GOT3 (cell line): ENCODE measurements around the gene RABAC1.

Source experiments
- DNase-seq: peaks from one replicate; lab custom pipeline; 2025; ENCODE audit warnings: mixed read lengths; lab: John Stamatoyannopoulos, UW

Gene RABAC1

DNA sequence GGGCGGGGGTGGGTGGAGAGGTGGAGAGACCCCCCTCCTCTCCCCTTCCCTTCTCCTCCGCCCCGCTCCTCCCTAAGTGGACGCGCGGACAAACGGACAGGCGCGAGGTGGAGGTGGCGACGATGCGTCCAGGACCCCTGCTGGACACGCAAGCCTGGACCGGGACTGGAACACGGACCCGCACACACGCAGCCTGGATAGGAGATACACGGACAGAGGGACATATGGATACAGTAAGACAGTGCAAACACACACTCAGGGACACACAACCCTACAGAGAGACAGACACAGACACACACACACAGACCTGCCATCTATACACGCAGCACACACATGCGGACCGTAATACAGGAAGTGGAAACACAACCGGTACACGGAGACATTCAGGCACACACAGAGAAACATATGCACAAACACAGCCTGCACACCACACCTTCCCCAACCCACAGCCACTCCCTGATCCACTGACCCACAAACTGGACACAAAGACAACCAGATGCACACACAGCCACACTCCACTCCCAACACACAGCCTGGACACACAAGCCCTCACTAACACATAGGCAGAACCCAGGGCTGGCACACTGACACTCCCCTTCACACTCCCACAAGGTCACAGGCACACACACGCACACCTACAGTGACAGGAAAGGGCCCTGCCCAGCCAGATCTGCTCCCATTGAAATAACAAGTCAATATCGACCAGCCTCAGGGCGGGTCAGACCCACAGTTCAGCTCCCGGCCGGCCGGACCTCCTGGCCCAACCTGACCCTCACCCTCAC lies 30.2 kb downstream of the RABAC1 start:
- DNase-seq: no peak

DNA sequence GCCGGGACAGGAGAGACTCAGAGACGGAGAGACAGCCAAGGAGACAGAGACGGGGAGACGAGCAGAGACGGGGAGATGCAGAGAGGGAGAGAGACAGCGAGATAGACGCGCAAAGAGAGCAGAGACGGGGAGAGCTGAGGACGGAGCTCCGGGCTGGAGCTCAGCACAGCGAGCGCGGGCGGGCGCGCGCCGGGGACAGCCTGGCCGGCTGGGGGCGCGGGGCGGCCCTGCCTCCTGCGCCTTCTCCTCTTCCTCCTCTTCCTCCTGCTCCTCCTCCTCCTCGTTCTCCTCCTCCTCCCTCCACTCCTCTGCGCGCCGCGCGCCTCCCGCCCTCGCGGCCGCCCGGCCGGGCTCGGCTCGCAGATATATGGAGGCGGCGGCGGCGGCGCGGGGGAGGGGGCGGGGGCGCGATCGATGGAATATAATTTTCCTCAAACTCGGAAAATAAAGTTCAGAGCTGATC lies 30.9 kb downstream of the RABAC1 start, which contains the start of gene ERFL:
TSS of gene ERFL (minus strand) at position 229 of the 463 bp plus-strand sequence. CDS start 15,530 bp downstream, outside the sequence.
- no peak for DNase-seq

DNA sequence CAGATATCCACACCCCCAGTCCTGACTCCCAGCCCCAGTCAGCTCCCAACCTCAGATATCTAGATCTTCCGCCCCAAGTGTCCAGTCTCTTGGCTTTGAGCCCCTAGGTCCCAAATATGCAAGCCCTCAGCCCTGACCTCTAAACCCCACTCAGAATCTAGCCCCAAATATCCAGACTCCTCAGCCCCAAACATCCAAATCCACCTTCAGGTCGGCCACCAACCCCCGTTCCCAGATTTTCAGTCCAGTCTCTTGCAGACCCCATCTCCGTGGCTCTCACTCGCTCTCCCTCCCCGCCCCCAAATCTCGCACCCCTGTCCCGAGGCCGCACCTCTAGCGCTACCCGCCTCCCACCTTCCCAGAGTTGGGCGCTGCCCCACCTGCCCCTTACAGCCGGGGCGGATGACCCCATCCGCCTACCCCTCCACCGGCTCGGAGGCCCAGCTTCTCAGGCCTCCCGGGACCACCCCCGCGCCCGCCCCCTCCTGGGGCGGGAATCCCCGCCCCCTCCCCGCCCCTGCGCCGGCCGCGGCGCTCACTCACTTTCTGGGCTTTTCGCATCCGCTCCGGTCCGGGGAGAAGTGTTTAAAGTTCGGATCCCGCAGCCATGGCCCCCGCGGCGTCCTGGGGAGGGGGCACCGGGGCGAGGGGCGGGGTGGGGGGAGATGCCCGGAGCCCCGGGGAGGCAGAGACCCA lies 31.5 kb downstream of the RABAC1 start:
- DNase-seq: no peak

DNA sequence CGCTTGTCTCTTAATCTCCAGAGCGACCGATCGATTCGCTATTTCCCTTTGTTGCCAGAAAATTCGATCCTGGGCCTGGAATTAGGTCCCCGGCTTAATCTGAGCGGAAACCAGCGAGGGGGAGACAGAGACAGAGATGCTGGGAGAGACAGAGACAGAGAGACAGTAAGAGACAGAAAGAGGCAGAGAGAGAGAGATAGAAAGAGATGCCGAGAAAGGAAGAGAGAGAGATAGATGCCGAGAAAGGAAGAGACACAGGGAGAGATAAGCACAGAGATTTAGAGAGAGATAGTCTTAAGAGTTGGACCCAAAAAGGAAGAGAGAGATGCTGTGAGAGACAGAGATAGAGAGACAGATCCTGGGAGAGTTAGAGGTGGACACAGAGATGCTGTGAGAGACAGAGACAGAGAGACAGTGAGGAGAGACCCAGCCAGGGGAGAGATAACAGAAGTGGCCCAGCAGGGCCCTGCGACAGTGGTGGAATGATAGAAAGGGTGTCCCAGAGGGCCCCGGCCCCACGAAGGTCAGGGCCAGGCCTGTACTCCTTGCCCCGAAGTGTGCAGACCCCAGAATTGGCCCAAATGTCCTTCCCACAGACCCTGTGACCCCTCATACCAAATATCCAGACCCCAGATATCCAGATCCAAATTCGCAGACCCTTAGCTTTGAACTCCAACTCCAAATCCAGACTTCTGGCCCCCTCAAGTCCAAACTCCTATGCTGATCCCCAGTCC lies 32.2 kb downstream of the RABAC1 start:
- no peak for DNase-seq

DNA sequence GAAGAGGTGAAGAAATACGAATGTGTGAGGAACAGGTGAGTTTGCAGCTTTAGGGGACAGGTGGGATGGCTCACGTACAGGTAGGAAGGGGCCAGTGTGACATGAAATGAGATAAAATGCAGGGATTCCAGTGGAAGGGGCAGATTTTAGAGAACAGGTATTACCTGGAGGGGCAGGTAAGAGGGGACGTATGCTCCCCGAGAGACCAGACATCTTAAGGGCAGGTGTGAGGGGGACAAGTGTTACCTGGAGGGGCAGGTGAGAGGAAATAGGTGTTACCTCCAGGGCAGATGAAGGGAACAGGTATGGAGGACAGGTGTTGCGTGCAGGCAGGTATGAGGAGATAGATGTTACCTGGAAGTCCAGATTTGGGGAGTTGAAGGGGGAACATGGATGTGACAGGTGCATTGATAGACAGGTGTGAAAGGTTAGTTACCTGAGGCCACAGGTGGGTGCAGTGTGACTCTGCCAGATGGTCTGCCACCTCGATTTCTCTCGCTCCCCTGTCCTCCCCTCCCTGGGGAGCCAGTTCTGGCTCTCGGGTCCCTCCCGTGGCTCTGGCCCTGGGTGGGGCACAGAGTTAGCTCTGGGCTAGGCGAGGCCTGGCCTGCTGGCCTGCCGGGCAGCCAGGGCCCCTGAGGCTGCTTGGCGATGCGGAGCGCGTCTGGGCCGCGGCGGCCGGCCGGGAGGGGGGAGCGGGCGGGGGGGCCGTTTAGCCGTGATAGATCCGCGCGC lies 32.9 kb downstream of the RABAC1 start:
- DNase-seq: no peak

DNA sequence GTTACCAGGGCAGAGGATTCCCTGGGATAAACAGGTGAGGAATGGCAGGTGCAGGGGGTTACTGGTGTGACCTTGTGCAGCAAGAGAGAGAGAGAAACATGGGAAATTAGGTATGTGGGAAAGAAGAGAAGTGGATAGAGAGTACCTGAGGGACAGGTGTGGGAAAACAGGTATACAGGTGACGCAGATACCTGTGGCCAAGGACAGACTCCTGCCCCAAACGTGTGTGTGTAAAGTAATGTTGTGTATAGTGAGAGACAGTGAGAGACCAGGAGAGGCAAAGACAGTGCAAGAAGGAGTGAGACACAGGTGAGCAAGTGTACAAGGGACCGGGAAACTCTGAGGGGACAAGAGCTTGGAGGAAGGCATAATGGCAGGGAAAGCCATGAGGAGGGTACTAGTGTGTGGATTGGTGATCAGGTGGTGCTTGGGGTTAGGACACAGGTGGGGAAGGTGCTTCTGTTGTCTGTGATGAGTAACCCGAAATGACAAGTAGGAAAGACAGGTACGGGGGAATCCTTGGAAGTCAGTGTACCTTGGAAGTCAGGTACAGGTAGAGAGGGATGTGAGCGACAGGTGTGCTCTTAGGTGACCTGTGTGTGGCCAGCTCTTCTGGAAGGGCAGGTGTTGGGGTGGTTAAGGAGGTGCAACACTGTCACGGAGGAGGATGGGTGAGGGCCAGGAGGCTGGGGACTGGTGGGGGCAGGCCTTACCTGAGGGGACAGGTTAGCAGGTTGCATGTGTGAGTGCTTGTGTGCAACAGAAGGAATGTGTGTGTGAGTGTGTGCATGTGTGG lies 33.7 kb downstream of the RABAC1 start:
- no peak for DNase-seq

DNA sequence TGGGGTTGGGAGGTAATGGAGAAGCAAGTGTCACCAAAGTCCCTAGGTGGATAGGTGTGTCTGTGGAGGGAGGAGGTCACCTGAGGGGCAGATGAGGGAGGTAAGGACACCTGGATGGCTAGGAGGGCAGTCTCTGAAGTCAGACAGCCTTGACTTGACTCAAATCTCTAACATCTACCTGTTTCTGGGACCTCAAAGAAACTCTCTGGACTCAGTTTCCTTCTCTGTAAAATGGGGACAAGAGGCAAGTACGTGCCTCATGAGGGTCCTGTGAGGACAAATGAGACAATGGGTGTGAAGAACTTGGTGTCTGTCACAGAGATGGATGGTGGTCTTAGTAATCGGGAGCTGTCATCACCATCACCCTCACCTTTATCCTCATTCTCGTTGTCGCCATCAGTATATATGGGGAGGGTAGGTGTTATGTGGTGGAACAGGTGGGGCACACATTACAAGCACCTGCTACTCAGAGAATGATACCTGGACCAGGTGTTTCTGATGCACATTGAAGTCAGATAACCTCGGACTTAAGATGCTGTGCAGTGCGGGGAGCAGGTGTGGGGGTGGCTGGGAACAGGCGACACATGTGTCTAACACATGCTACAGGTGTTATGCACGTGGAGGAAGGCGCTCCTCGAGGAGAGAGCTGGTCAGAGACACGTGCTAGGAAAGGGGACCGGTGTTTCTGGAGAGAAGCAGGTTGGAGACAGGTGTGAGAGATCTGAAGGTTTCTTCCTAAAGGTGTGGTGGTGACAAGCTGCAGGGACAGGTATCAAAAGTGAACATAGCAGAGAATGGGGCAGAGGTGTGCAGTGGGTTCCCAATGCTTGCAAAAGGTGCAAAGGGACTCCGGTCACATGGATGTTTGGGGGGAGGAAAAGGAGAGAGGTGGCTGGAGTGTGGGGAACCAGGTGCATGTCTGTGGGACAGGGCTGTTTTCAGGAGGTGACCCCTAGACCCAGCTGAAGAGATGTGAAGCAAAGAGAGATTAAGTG lies 34.7 kb downstream of the RABAC1 start:
- DNase-seq: no peak

DNA sequence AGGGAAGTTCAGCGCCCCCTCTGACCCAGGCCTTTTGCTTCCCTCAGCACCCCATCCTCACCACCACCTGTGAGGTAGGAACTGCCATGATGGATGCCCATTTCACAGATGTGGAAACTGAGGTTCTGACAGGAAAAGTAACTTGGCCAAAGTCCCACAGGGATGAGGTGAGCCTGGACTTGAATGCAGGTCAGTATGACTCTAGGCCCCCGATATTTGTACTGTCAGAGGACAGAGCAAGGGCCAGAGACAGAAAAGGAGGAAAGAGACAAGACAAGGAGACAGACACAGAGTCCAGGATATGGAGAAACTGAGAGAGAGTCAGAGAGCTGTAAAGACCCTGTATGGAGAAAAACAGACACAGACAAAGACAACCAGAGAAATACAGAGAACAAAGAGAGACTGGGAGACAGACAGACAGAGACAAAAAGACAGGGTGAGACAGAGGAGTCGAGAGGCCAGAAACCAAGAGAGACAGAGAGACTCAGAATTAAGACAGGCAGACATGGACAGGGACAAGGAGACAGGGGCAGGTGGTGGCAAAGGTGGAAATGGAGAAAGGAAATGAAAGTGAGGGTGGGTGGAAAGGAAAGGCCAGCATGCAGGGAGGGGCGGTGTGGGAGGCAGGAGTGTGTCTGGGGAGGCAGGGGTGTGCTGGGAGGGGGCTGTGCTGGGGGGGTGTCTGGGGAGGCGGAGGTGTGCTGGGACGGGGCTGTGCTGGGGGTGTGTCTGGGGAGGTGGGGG lies 35.9 kb downstream of the RABAC1 start:
- no peak for DNase-seq

DNA sequence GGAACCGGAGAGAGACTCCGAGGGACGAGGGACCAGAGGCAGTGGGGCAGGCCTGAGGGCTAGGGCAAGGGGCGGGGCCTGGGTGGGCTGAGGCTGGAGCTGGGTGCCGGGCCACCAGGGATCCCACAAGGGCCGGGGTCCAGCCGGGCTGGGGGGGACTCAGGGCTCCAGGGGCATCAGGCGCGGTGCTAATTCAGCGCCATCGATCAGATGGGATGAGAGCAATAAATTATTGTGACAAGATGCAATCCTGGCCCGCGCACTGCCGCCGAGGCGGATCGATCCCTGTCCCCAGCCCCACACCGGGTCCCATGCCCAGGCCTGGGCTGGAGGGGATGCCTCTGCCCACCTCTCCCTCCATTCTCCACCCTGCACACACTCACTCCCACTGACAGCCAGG lies 36.5 kb downstream of the RABAC1 start:
- DNase-seq: no peak

DNA sequence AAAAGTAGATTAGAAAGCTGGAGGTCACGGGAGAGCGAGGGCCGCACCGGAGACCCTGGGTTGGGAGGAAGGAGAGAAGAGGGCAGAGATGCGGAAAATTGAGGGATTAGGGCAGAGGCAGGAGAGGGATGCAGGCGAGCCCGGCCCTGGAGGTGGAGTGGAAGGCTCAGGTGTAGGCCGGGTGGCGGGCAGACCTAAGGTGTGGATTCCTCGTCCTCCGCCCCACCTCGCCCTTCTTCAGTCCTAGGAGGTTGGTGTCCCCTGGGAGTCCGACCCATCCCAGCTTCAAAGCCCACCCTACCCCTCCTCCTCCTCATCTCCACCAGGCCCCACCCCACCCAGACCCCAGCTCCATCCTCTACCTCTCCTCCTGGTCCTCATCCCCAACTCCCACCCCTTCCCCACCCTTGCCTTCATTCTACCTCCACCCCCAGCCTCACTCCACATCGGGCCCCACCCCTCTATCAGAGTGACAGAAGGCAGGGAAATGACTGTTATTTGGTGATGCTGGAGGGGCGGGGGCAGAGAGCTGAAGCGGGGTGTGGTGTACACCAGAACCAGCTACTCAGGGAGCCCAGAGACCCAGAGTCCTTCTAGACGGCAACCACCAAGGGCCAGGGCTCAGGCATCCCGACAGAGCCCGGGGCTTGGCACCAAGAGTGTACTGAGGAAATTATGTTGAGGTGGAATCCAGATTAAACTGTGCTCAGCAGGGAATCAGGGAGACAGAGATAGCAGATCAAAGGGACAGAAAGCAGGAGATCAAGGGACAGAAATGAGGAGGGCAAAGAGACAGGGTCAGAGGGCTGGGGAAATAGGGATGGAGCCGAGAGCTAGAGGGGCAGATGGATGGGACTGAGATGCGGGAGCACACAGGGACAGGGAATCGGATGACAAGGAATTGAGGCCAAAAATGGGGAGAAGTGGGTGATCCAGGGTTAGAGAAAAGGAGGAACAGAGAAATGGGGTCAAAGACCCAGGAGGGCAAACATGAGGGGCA lies 37.2 kb downstream of the RABAC1 start:
- DNase-seq: no peak

DNA sequence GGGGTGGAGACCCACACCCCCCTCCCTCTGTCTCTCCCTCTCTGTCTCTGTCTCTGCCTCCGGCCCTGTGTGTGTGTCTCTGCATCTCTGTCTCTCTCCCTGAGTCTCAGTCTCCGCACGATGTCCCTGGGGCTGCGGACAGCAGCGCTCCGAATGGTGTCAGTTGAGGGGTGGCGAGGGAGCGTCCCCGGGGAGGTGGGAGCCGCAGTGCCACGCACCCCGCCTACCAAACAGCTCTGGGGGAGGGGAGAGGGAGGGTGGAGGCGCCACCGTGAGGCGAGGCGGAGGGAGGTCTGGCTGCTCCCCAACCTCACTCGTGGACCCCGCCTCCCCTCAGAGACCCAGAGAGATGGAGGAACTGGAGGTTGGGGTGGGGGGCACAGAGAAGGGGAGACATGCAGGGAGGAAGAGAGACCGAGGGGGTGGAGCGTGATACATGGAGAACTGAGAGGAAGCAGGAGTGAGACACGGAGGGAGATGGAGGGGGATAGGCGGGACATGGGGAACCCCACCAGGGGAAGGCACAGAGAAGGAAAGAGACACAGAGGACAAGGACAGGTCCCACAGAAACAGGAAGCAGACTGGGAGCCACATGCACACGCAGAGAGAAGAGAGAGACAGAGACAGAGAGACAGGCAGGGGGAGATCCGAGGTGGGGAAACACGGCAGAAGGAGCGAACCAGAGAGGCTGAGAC lies 38.1 kb downstream of the RABAC1 start:
- DNase-seq: no peak

DNA sequence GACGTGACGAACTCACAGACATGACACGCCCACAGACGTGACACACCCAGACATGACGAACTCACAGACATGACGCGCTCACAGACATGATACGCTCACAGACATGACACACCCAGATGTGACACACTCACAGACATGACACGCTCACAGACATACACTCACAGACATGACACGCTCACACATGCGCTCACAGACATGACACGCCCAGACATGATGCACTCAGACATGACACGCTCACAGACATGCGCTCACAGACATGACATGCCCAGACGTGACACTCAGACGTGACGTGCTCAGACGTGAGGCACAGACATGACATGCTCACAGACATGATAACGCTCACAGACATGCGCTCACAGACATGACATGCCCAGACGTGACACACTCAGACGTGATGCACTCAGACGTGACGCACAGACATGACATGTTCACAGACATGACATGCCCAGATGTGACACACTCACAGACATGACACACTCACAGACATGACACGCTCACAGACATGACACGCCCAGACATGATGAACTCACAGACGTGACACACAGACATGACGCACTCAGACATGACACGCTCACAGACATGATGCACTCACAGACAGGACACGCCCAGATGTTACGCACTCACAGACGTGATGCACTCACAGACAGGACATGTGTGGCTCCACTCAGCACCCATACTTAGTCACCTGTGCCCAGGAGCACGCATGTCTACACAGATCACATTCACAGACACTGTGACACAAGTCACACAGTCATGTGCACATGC lies 39.0 kb downstream of the RABAC1 start:
- DNase-seq: no peak

DNA sequence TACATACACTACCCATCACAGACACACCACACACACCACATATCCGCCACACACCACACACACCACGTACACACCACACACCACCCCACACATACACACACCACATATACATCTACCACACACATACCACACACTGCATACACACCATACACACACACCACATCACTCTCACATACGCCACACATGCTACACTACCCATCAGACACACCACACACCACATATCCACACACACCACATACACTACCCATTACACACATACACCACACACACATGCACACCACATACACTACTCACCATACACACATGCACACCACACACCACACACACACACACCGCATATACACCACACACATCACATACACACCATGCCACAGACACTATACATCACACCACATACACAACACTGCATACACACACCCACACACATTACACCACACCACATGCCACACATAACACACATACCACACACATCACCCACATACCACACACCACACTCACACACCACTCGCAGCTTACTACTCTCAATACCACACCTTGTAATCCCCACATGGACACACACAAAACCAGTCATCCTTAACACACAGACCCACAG lies 40.4 kb downstream of the RABAC1 start:
- no peak for DNase-seq

DNA sequence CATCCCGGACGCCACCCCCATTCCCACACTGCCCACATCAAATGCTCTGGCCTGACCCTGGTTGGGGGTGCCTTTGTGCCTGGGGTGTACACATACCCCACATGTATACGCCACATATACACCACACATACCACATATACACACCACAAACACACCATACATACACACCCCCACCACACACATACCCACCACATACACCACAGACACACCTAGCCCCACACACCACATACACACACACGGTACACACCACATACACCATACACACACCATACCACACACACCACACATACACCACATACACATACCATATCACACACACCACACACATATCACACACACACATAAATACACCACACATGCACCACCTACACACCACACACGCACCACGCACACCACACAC lies 41.0 kb downstream of the RABAC1 start:
- DNase-seq: no peak

DNA sequence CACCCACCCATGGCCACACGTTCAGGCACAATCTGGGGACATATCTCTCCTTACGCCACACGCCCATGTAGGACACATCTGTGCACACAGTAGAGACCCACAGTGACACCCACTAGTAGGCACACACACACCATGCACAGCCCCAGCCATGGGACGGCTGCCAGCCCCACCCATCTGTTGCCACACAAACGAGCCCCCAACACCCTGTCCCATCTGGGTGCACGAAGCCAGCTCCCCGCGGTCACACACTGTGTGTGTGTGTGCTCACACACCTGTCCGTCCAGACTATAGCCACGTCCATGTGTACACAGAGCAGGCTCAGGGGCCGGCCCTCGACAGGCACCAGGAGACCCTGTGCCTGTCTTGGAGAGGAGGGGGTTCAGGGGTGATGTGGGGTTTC lies 41.4 kb downstream of the RABAC1 start:
- no peak for DNase-seq

DNA sequence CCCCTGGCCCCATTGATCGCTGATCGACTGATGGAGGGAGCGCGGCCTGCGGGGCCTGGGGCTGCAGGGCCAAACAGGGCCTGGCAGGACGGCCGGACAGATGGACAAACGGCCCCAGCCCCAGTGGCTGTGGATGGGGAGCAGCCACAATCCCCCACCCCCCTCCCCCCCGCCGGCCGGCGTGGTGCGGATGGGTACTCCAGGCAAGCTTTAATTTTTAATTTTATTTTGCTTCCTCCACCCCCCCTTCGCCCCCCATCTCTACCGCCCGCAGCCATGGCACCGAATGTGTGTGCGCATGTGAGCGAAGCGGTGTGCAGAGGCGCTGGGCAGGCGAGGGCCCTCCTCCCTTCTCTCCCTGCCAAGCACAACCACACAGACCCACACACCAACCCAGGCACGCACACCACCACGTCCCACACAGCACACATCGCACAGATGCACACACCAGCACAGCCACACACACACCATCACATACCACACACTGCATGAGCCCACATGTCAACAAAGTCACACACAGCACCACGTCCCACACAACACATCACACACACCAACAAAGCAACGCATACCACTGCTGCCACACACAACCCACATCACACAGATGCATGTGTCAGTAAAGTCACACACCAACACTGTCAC lies 43.2 kb downstream of the RABAC1 start:
- DNase-seq: no peak
